H9 (cell line): ENCODE data around the gene ZNF652. TPM values are rescaled to one million over a fixed set of nuclear protein-coding genes. Genes with fewer than 3 reads are reported as not detected.

ENCODE experiments used
- DNase-seq: peaks from one replicate; pipeline ENCODE4 v3.0.0-alpha.2; 2017
- H2AFZ ChIP-seq: one replicate; pipeline ENCODE4 v1.6.1; 2013; ENCODE audit warnings: mild to moderate bottlenecking, low read length, control low read depth, moderate library complexity
- H2AK5ac ChIP-seq: 2 replicates; pipeline ENCODE4 v1.6.1; 2013; ENCODE audit warnings: low read length, control low read depth, mixed read lengths; ENCODE audit not compliant: insufficient read length
- H2BK120ac ChIP-seq: one replicate; pipeline ENCODE4 v1.6.1; 2013; ENCODE audit warnings: low read depth, mild to moderate bottlenecking, low read length, control low read depth, inconsistent platforms; ENCODE audit not compliant: poor library complexity, severe bottlenecking
- H2BK12ac ChIP-seq: 2 replicates; pipeline ENCODE4 v1.6.1; 2013; ENCODE audit warnings: low read length, control low read depth, mixed read lengths, low read depth; ENCODE audit not compliant: insufficient read length
- H2BK15ac ChIP-seq: 2 replicates; pipeline ENCODE4 v1.6.1; 2013; ENCODE audit warnings: low read depth, low read length, control low read depth
- H2BK20ac ChIP-seq: one replicate; pipeline ENCODE4 v1.6.1; 2013; ENCODE audit warnings: low read depth, mild to moderate bottlenecking, low read length, control low read depth, inconsistent platforms; ENCODE audit not compliant: poor library complexity, severe bottlenecking
- H2BK5ac ChIP-seq: 2 replicates; pipeline ENCODE4 v1.6.1; 2013; ENCODE audit warnings: low read length, control low read depth, mixed read lengths; ENCODE audit not compliant: insufficient read length
- H3K14ac ChIP-seq: 2 replicates; pipeline ENCODE4 v1.6.1; 2013; ENCODE audit warnings: low read length, control low read depth; ENCODE audit not compliant: insufficient read depth
- H3K18ac ChIP-seq: 2 replicates; pipeline ENCODE4 v1.6.1; 2013; ENCODE audit warnings: low read depth, mild to moderate bottlenecking, mixed read lengths, low read length, control low read depth; ENCODE audit not compliant: insufficient read length
- H3K23ac ChIP-seq: 2 replicates; pipeline ENCODE4 v1.6.1; 2013; ENCODE audit warnings: low read length, control low read depth, mixed read lengths, low read depth; ENCODE audit not compliant: insufficient read length
- H3K23me2 ChIP-seq: 2 replicates; pipeline ENCODE4 v1.6.1; 2013; ENCODE audit warnings: low read depth, mild to moderate bottlenecking, mixed read lengths, low read length, control low read depth; ENCODE audit not compliant: insufficient read length, poor library complexity, severe bottlenecking
- H3K27ac ChIP-seq: 2 replicates; pipeline ENCODE4 v1.5.1; 2013; ENCODE audit warnings: low read length, control low read depth, mixed read lengths, low read depth; ENCODE audit not compliant: insufficient read length
- H3K27me3 ChIP-seq: 2 replicates; pipeline ENCODE4 v1.6.1; 2013; ENCODE audit warnings: low read length, control low read depth, inconsistent platforms; ENCODE audit not compliant: insufficient read depth
- H3K4ac ChIP-seq: 2 replicates; pipeline ENCODE4 v1.6.1; 2013; ENCODE audit warnings: low read depth, mild to moderate bottlenecking, control low read depth, inconsistent platforms, low read length, moderate library complexity
- H3K4me1 ChIP-seq: 2 replicates; pipeline ENCODE4 v1.6.1; 2013; ENCODE audit warnings: low read length, control low read depth, inconsistent platforms; ENCODE audit not compliant: insufficient read depth
- H3K4me2 ChIP-seq: 2 replicates; pipeline ENCODE4 v1.6.1; 2013; ENCODE audit warnings: low read length, control low read depth, mixed read lengths; ENCODE audit not compliant: insufficient read length, insufficient read depth
- H3K56ac ChIP-seq: 2 replicates; pipeline ENCODE4 v1.6.1; 2013; ENCODE audit warnings: low read depth, mild to moderate bottlenecking, mixed read lengths, low read length, control low read depth; ENCODE audit not compliant: insufficient read length
- H3K79me1 ChIP-seq: 2 replicates; pipeline ENCODE4 v1.6.1; 2013; ENCODE audit warnings: low read depth, mild to moderate bottlenecking, moderate library complexity, low read length, control low read depth, inconsistent platforms; ENCODE audit not compliant: insufficient read depth, poor library complexity, severe bottlenecking
- H3K79me2 ChIP-seq: 2 replicates; pipeline ENCODE4 v1.6.1; 2013; ENCODE audit warnings: low read length, control low read depth, inconsistent platforms; ENCODE audit not compliant: insufficient read depth
- H3K9ac ChIP-seq: 2 replicates; pipeline ENCODE4 v1.6.1; 2013; ENCODE audit warnings: low read length, control low read depth, mixed read lengths; ENCODE audit not compliant: insufficient read length; ENCODE audit errors: extremely low read depth
- H3K9me3 ChIP-seq: one replicate; pipeline ENCODE4 v1.6.1; 2013; ENCODE audit warnings: low read depth, low read length, inconsistent platforms; ENCODE audit not compliant: control insufficient read depth
- H3T11ph ChIP-seq: one replicate; pipeline ENCODE4 v1.6.1; 2013; ENCODE audit warnings: mild to moderate bottlenecking, low read length, control low read depth, inconsistent platforms
- H4K20me1 ChIP-seq: one replicate; pipeline ENCODE4 v1.6.1; 2013; ENCODE audit not compliant: control insufficient read depth, insufficient read length, insufficient read depth
- H4K5ac ChIP-seq: 2 replicates; pipeline ENCODE4 v1.6.1; 2013; ENCODE audit warnings: low read depth, mild to moderate bottlenecking, mixed read lengths, low read length, control low read depth; ENCODE audit not compliant: insufficient read length
- H4K8ac ChIP-seq: replicated peaks from 2 replicates; pipeline ENCODE4 v1.6.1; 2013; ENCODE audit warnings: low read length, control low read depth, mixed read lengths, low read depth; ENCODE audit not compliant: insufficient read length
- H4K91ac ChIP-seq: 2 replicates; pipeline ENCODE4 v1.6.1; 2013; ENCODE audit warnings: low read depth, mild to moderate bottlenecking, moderate library complexity, mixed read lengths, low read length, control low read depth; ENCODE audit not compliant: insufficient read length
- H3K27ac Mint-ChIP-seq, 3 experiments: 2 replicates in 2 of 3; 3 replicates in 1 of 3; pipeline ENCODE4 v1.8.0; 2020 to 2021; ENCODE audit warnings: mixed read lengths in 3 of 3, mild to moderate bottlenecking in 1 of 3, moderate library complexity in 1 of 3
- H3K27me3 Mint-ChIP-seq: 2 replicates; pipeline ENCODE4 v1.8.0; 2021; ENCODE audit warnings: low read depth, mild to moderate bottlenecking, moderate library complexity, mixed read lengths
- H3K36me3 Mint-ChIP-seq, 3 experiments: 2 replicates in 2 of 3; 3 replicates in 1 of 3; pipeline ENCODE4 v1.8.0; 2020 to 2021; ENCODE audit warnings: low read depth in 3 of 3, mixed read lengths in 3 of 3; ENCODE audit not compliant: insufficient read depth in 1 of 3
- H3K4me1 Mint-ChIP-seq, 2 experiments: 2 replicates each; pipeline ENCODE4 v1.8.0; 2020; ENCODE audit warnings: mixed read lengths in 2 of 2
- H3K4me3 Mint-ChIP-seq, 2 experiments: 2 replicates in 1 of 2; 3 replicates in 1 of 2; pipeline ENCODE4 v1.8.0; 2020 to 2021; ENCODE audit warnings: mild to moderate bottlenecking in 2 of 2, mixed read lengths in 2 of 2, moderate library complexity in 1 of 2
- H3K9me3 Mint-ChIP-seq, 2 experiments: 2 replicates in 1 of 2; 3 replicates in 1 of 2; pipeline ENCODE4 v1.8.0; 2020; ENCODE audit warnings: mild to moderate bottlenecking in 2 of 2, mixed read lengths in 2 of 2, moderate library complexity in 1 of 2
- WGBS: extraction: QIAGEN DNeasy Blood & Tissue Kit; methylation state at CpG from one replicate; pipeline ENCODE4 v1.1.7; 2013; ENCODE audit warnings: missing lambda C conversion rate, low lambda C conversion rate, mixed read lengths; ENCODE audit not compliant: insufficient read length; ENCODE audit errors: extremely low coverage; 5-methylcytosine and 5-hydroxymethylcytosine counted together
- total RNA-seq: library from RNA; stranded (reverse); gene quantifications from 2 replicates; pipeline ENCODE4 v1.2.1, GENCODE V29; 2021
- TF ChIP-seq, protein P1 (sequence below): fragments of 200-600 bp; sonication (generic); conservative IDR thresholded peaks from 3 replicates; pipeline ENCODE4 v1.8.0; 2021; ENCODE audit warnings: antibody characterized with exemption, mild to moderate bottlenecking

The ZNF652 gene
- total RNA-seq, 1 experiment from 2014 or later, result 33.6 TPM

DNA sequence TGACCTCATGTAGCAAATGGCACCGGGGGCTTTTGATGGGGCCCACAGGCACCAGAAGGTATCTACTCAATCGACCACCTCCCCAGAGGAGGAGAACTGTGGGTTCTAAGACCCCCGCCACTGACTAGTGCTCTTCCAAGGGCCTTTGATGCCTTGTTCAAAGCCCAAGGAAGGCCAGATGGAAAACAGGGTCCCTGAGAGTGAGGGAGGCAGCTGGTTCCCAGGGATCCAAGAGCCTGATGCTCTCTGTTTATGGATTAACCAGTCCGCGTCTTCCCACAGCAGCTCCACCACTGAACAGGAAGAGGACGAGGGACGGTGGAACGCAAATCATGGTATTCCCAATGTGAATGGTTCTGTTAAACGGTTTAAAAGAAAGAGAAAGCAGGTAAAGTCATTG lies 45.0 kb upstream of the ZNF652 start:
- Histone ChIP-seq H3K56ac (no peak overlapping the region), H2BK15ac (no peak overlapping the region), H4K20me1 (peaks cover 2% of the 10 kb centered on the region), H2AK5ac (no peak overlapping the region), H3K79me2 (no peaks in the 10 kb centered on the region), H3K9ac (no peak overlapping the region), H2BK12ac (no peak overlapping the region), H3K27me3 (no peaks in the 10 kb centered on the region), H3K79me1 (no peaks in the 10 kb centered on the region), H2BK120ac (no peak overlapping the region), H2BK5ac (no peak overlapping the region), H4K5ac (no peak overlapping the region), H3K4me1 (no peaks in the 10 kb centered on the region), H3K9me3 (no peaks in the 10 kb centered on the region), H4K8ac (no peak overlapping the region), H2BK20ac (no peak overlapping the region), H4K91ac (no peak overlapping the region), H3T11ph (no peak overlapping the region), H3K4me2 (no peak overlapping the region), H3K18ac (no peak overlapping the region), H3K14ac (no peak overlapping the region), H2AFZ (no peak overlapping the region), H3K27ac (no peak overlapping the region), H3K4ac (no peak overlapping the region), H3K23ac (no peak overlapping the region), H3K23me2 (no peaks in the 10 kb centered on the region)
- Mint-ChIP-seq H3K4me3 (no peak overlapping the region), H3K9me3 (no peaks in the 10 kb centered on the region), H3K27me3 (no peaks in the 10 kb centered on the region), H3K4me1 (peaks cover 7 to 14% of the 10 kb centered on the region in 2 experiments), H3K27ac (no peak overlapping the region), H3K36me3 (peaks cover 59 to 95% (median 78%) of the 10 kb centered on the region in 3 experiments)
- no peak for DNase-seq
- WGBS, result no CpG with 5 or more reads among the region's 9 CpGs
- TF ChIP-seq, protein P1, sequence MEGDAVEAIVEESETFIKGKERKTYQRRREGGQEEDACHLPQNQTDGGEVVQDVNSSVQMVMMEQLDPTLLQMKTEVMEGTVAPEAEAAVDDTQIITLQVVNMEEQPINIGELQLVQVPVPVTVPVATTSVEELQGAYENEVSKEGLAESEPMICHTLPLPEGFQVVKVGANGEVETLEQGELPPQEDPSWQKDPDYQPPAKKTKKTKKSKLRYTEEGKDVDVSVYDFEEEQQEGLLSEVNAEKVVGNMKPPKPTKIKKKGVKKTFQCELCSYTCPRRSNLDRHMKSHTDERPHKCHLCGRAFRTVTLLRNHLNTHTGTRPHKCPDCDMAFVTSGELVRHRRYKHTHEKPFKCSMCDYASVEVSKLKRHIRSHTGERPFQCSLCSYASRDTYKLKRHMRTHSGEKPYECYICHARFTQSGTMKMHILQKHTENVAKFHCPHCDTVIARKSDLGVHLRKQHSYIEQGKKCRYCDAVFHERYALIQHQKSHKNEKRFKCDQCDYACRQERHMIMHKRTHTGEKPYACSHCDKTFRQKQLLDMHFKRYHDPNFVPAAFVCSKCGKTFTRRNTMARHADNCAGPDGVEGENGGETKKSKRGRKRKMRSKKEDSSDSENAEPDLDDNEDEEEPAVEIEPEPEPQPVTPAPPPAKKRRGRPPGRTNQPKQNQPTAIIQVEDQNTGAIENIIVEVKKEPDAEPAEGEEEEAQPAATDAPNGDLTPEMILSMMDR, result no peak
